Activated CD4-positive, alpha-beta T cell treated with anti-CD3 and anti-CD28 coated beads, Interleukin-2, amount 10 ng/mL, durations not matched to agents 7 days and 5 days (primary cell): ENCODE data around the gene NARS2. TPM values are rescaled to one million over a fixed set of nuclear protein-coding genes. Genes with fewer than 3 reads are reported as not detected.
"Not testable (repeated sequence)": the region's sequence is repeated elsewhere in the genome, so short reads cannot be mapped to it uniquely, and the experiment has no call there.

Experiments
- CTCF ChIA-PET: fragments of 350-600 bp; sonication (Branson Sonifier 250); formaldehyde crosslinking; loops from one replicate; lab custom pipeline; 2021; ENCODE audit warnings: antibody characterized with exemption; lab: Charles Lee
- POLR2A ChIA-PET: fragments of 350-600 bp; sonication (Branson Sonifier 250); formaldehyde crosslinking; loops from one replicate; lab custom pipeline; 2021; ENCODE audit warnings: antibody characterized with exemption; lab: Charles Lee
- DNase-seq: peaks from one replicate; pipeline ENCODE4 v3.0.0-alpha.2; 2020
- H3K27ac Mint-ChIP-seq: one replicate; pipeline ENCODE4 v1.8.0; 2021; ENCODE audit warnings: mild to moderate bottlenecking, moderate library complexity, mixed read lengths
- H3K27me3 Mint-ChIP-seq: one replicate; pipeline ENCODE4 v1.8.0; 2021; ENCODE audit warnings: mixed read lengths
- H3K36me3 Mint-ChIP-seq: one replicate; pipeline ENCODE4 v1.8.0; 2021; ENCODE audit warnings: low read depth, mixed read lengths
- H3K4me1 Mint-ChIP-seq: one replicate; pipeline ENCODE4 v1.8.0; 2021; ENCODE audit warnings: mixed read lengths
- H3K4me3 Mint-ChIP-seq: one replicate; pipeline ENCODE4 v1.8.0; 2021; ENCODE audit warnings: mild to moderate bottlenecking, moderate library complexity, mixed read lengths
- H3K9me3 Mint-ChIP-seq: one replicate; pipeline ENCODE4 v1.8.0; 2021; ENCODE audit warnings: mixed read lengths
- total RNA-seq, 2 experiments: library from RNA; stranded (reverse); gene quantifications; one replicate each; pipeline ENCODE4 v1.2.3, GENCODE V29; 2021

The NARS2 gene
- total RNA-seq, 2 experiments from 2014 or later = 13.2 to 14.3 TPM

DNA sequence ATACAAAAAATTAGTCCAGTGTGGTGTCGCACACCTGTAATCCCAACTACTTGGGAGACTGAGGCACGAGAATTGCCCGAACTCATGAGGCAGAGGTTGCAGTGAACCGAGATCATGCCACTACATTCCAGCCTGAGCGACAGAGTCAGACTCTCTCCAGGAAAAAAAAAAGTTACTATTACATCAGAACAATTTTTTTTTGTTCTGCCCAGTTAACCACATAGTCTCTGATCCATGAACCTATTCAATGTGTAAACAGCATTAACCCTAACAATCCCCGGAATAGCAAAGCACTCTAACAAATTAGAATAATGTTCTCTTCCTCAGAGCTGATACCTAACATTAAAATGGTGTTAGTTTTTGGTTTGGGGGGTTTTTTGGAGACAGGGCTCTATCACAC, 4.6 kb downstream of the NARS2 start:
- Mint-ChIP-seq H3K9me3 (no peaks in the 10 kb centered on the region), H3K27ac (no peak overlapping the region), H3K4me1 (peaks cover 41% of the 10 kb centered on the region), H3K36me3 (peaks cover 28% of the 10 kb centered on the region), H3K4me3 (no peak overlapping the region), H3K27me3 (no peaks in the 10 kb centered on the region)
- ChIA-PET POLR2A (no interaction called here), CTCF (no interaction called here)
- no peak for DNase-seq

DNA sequence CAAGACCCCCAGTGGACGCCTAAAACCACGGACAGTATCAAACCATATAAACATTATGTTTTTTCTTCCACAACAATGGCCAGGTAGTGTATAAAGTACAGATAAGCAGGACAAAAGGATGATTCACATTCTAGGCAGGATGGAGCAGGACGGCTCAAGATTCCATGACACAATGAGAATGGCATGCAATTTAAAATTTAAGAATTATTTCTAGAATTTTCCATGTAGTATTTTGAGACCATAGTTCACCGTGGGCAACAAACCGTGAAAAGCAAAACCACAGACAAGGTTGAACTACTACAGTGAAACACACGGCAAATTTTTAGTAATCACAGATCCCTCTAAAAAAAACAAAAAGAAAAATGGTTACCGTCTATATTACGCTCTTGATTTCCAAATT, 7.5 kb downstream of the NARS2 start:
- Mint-ChIP-seq H3K36me3 (peaks cover 30% of the 10 kb centered on the region), H3K27ac (no peak overlapping the region), H3K4me3 (no peak overlapping the region), H3K9me3 (no peaks in the 10 kb centered on the region), H3K4me1 (peaks cover 38% of the 10 kb centered on the region), H3K27me3 (no peaks in the 10 kb centered on the region)
- ChIA-PET CTCF (interaction anchor here (0.8 to 1.6 kb wide), 2 partner anchors 94 to 150 kb away, joined by 3 to 8 read pairs; partner anchors contain the start of gene GAB2), POLR2A (no interaction called here)
- no peak for DNase-seq

DNA sequence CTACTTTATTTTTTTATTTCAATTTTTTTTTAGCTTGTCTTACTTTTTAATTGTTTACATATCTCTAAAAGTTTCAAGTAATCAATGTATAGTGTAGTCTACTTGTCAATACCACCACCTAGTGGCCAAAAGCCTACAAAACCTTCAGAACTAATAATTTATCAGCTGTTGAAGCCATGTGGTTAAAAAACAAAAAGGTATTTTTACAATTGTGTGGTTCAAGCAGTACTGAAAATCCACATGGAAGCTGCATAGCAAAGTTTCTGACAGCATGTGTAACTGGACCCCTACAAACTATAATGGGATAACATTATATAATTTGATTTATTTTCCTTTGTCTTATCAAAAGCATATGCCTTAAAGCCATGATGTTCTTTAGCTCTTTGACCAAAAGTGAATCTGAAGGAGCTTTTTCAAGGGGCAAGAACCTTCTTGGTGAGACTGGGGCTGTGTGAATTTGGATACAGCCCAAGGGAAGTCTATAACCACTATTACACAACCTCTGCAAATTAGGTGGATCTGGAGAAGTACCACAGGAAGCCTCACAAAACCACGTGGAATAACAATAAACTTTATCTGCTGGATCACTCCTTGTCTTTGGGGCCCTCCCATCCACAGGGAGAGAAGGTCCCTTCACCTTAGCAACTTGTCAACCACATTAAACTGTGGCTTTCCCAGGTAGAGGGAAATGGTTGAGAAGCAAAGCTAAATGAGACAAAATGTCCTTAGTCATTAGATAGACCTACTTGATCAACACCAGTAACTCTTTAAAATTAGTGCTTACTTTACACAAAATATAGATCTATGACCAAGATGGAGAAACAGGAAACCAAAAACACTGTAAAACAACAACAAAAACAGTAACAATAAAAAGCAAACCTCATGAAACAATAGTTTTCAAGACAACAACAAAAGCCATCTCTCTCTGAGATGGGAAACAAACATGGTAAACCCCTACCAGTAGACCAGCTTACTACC, 9.9 kb downstream of the NARS2 start:
- peaks cover 49% of the 10 kb centered on the region for H3K4me1 Mint-ChIP-seq
- H3K36me3 Mint-ChIP-seq = peaks cover 21% of the 10 kb centered on the region
- peak; percentile 78 for DNase-seq
- ChIA-PET CTCF (interaction anchor here (0.6 to 3.5 kb wide), 52 partner anchors 8 to 1094 kb away, joined by 3 to 23 read pairs (median 4); partner anchors contain the start of genes ALG8, GAB2, INTS4 and KCTD21), POLR2A (interaction anchor here (0.6 to 0.9 kb wide), 3 partner anchors 140 to 337 kb away, joined by 3 to 4 read pairs (median 4); no protein-coding TSS in a partner anchor)
- no peaks in the 10 kb centered on the region for H3K9me3 Mint-ChIP-seq
- no peak overlapping the region for H3K4me3 Mint-ChIP-seq
- no peaks in the 10 kb centered on the region for H3K27me3 Mint-ChIP-seq
- H3K27ac Mint-ChIP-seq = peak overlapping the region; percentile 79

DNA sequence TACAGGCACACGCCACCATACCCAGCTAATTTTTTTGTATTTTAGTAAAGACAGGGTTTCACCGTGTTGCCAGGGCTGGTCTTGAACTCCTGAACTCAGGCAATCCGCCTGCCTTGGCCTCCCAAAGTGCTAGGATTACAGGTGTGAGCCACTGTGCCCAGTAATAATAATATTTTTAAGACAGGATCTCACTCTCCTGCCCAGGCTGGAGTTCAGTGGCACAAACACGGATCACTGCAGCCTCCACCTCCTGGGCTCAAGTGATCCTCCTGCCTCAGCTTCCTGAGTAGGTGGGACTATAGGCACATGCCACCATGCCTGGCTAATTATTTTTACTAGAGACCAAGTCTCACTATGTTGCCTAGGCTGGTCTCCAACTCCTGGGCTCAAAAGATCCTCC, 10.6 kb downstream of the NARS2 start:
- Mint-ChIP-seq H3K4me1 (peaks cover 56% of the 10 kb centered on the region), H3K36me3 (peaks cover 26% of the 10 kb centered on the region), H3K27ac (peak overlapping the region; percentile 79)
- not testable (repeated sequence) for H3K27me3 Mint-ChIP-seq, H3K9me3 Mint-ChIP-seq, DNase-seq, H3K4me3 Mint-ChIP-seq
- ChIA-PET CTCF (interaction anchor here (0.6 to 3.5 kb wide), 42 partner anchors 9 to 1094 kb away, joined by 3 to 23 read pairs (median 4); partner anchors contain the start of genes ALG8, GAB2, INTS4 and KCTD21), POLR2A (interaction anchor here (0.6 to 0.9 kb wide), 2 partner anchors 153 to 337 kb away, joined by 3 to 4 read pairs; no protein-coding TSS in a partner anchor)

DNA sequence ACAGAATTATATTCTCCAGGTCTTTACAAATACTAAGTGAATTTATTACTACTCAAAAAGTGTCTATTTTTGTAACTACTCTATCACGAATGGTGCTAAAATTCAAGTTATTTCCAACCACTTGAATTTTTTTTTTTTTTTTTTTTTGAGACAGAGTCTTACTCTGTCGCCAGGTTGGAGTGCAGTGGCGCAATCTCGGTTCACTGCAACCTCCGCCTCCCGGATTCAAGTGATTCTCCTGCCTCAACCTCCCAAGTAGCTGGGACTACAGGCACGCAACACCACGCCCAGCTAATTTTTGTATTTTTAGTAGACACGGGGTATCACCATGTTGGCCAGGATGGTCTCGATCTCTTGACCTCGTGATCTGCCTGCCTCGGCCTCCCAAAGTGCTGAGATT, 11.6 kb downstream of the NARS2 start:
- POLR2A ChIA-PET, DNase-seq, H3K27me3 Mint-ChIP-seq, H3K9me3 Mint-ChIP-seq, H3K4me3 Mint-ChIP-seq: not testable (repeated sequence)
- CTCF ChIA-PET = interaction anchor here (2.2 to 3.5 kb wide), 3 partner anchors 12 to 147 kb away, joined by 8 to 23 read pairs (median 9); partner anchors contain the start of gene NARS2
- H3K36me3 Mint-ChIP-seq = peaks cover 27% of the 10 kb centered on the region
- peaks cover 56% of the 10 kb centered on the region for H3K4me1 Mint-ChIP-seq
- H3K27ac Mint-ChIP-seq = peak overlapping the region; percentile 87

DNA sequence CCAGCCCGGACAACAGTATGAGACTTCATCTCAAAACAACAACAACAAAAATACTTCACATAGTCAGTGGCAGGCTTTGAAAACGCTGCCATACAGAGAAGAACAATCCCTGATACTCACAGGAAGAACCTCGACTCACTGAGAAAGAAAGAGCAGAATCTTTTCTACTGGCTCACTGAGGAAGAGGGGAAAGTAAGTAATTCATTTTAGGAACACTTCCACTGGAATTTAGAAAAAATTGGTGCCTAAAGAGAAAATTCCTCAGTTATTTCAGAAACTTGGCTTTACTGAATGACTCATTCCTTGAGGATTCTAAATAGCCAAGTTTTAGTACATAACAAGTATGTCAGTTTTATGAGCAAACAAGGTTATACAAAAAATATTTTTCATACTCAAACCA, 12.3 kb downstream of the NARS2 start:
- ChIA-PET POLR2A (no interaction called here), CTCF (no interaction called here)
- Mint-ChIP-seq H3K27ac (peak overlapping the region; percentile 87), H3K36me3 (peaks cover 30% of the 10 kb centered on the region), H3K27me3 (no peaks in the 10 kb centered on the region), H3K4me3 (no peak overlapping the region), H3K4me1 (peaks cover 56% of the 10 kb centered on the region), H3K9me3 (no peaks in the 10 kb centered on the region)
- DNase-seq = no peak

DNA sequence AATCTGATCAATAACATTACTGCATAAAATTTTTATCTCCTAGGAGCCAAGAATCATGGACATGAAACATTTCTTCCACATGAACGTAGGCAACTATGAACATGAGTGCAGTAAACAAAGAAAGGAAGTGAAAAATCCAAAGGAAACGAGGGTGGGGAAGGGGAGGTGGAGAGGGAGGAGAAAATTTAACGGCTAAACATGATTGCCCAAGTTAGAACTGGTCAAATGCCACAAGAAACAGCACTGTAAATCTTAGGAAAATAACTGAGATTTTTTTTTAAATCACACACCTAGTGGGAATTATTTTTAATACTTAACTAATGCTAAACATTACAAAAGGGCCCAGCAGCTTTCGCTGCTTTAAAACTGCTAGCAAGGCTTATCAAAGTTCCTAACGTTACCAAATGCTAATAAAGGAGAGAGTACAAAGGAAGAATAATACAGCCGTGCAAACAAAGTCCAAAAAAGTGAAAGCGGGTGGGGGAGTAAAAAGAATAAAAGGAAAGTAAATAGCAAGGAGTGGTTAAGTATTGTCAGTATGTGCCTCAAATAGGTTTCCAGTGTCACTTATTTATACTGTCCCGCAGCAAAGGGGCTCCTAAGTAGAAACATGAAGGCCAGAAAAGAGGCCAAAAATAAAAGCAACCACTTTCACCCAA, 13.7 kb downstream of the NARS2 start:
- DNase-seq = no peak
- Mint-ChIP-seq H3K4me3 (peak overlapping the region; percentile 50), H3K4me1 (peaks cover 64% of the 10 kb centered on the region), H3K9me3 (peaks cover 3% of the 10 kb centered on the region), H3K27me3 (no peaks in the 10 kb centered on the region), H3K36me3 (peaks cover 40% of the 10 kb centered on the region), H3K27ac (peak overlapping the region; percentile 87)
- ChIA-PET CTCF (interaction anchor here (0.6 kb wide), 2 partner anchors 9 to 145 kb away, joined by 3 to 4 read pairs; no protein-coding TSS in a partner anchor), POLR2A (no interaction called here)

DNA sequence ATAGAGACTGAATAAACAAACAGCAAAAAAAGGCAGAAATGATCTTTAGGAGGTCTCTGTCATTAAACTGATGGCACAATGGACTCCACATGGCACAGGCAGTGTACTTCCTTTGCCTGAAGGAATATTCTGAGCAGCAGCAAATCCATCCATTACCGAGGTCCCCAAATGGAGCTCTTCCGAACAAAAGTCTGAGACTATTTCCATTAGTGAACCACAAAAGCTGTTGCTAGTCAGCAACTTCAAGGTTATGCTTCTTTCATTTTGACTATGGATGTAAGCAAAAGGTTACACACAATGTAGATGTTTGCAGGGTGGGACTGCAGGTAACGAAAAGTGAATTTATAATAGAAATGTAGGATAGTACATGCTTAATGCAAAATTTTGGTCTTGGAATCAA, 14.5 kb downstream of the NARS2 start:
- ChIA-PET POLR2A (no interaction called here), CTCF (interaction anchor here (0.6 kb wide), 3 partner anchors 8 to 529 kb away, joined by 3 to 4 read pairs (median 4); no protein-coding TSS in a partner anchor)
- Mint-ChIP-seq H3K36me3 (peaks cover 45% of the 10 kb centered on the region), H3K9me3 (peaks cover 3% of the 10 kb centered on the region), H3K4me1 (peaks cover 63% of the 10 kb centered on the region), H3K27ac (peak overlapping the region; percentile 87), H3K4me3 (peak overlapping the region; percentile 50), H3K27me3 (no peaks in the 10 kb centered on the region)
- DNase-seq = no peak

DNA sequence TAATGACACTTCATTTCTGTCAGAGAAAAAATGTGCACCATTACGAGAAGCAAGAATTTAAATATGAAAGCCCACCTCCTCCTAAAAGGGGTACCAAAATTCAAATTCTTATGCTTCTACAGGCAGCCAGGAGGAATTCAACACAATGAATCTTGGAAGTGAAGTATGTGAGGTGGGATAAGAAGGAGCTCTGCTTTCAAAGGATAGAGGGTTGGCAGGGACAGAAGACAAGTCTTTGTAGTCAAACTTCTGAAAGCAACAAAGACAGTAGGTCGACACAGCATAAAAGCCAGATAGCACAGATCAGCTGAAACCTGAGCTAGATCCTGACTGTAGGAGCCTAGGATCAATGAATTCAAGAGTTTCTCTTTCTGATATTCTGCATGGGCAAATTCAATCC, 17.4 kb downstream of the NARS2 start:
- Mint-ChIP-seq H3K36me3 (peaks cover 51% of the 10 kb centered on the region), H3K4me1 (peaks cover 46% of the 10 kb centered on the region), H3K9me3 (peaks cover 3% of the 10 kb centered on the region), H3K4me3 (no peak overlapping the region), H3K27ac (no peak overlapping the region), H3K27me3 (no peaks in the 10 kb centered on the region)
- POLR2A ChIA-PET = no interaction called here
- DNase-seq = no peak
- CTCF ChIA-PET = interaction anchor here (0.7 to 1.7 kb wide), 3 partner anchors 130 to 562 kb away, joined by 3 to 4 read pairs (median 4); no protein-coding TSS in a partner anchor

DNA sequence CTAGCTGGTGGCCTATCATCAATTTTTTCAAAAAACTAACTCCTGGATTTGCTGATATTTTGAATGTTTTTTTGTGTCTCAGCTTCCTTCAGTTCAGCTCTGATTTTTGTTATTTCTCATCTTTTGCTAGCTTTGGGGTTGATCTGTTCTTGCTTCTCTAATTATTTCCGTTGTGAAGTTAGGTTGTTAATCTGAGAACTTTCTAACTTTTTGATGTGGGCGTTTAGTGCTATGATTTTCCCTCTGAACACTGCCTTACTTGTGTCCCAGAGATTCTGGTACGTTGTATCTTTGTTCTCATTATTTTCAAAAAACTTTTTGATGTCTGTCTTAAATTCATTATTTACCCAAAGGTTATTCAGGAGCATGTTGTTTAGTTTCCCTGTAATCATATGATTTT, 19.1 kb downstream of the NARS2 start:
- POLR2A ChIA-PET = no interaction called here
- H3K9me3 Mint-ChIP-seq = peaks cover 3% of the 10 kb centered on the region
- H3K27ac Mint-ChIP-seq = no peak overlapping the region
- DNase-seq = no peak
- H3K4me3 Mint-ChIP-seq = no peak overlapping the region
- no peaks in the 10 kb centered on the region for H3K27me3 Mint-ChIP-seq
- H3K4me1 Mint-ChIP-seq = peaks cover 29% of the 10 kb centered on the region
- H3K36me3 Mint-ChIP-seq = peaks cover 59% of the 10 kb centered on the region
- CTCF ChIA-PET = interaction anchor here (1.2 kb wide), 1 partner anchor 78 kb away, joined by 3 read pairs; no protein-coding TSS in a partner anchor

DNA sequence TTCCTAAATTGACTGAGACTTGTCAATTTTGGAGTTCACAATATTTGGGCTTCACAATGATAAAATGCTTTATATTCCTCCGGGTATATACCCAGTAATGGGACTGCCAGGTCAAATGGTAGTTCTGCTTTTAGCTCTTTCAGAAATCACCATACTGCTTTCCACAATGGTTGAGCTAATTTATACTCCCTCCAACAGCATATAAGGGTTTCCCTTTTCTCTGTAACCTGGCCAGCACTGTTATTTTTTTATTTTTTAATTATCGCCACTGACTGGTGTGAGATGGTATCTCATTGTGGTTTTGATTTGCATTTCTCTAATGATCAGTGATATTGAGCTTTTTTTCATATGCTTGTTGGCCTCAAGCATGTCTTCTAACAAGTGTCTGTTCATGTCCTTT, 21.8 kb downstream of the NARS2 start:
- H3K4me1 Mint-ChIP-seq = peaks cover 19% of the 10 kb centered on the region
- H3K9me3 Mint-ChIP-seq = peaks cover 3% of the 10 kb centered on the region
- POLR2A ChIA-PET = no interaction called here
- H3K36me3 Mint-ChIP-seq = peaks cover 51% of the 10 kb centered on the region
- H3K27me3 Mint-ChIP-seq = no peaks in the 10 kb centered on the region
- no peak overlapping the region for H3K27ac Mint-ChIP-seq
- H3K4me3 Mint-ChIP-seq = no peak overlapping the region
- CTCF ChIA-PET = interaction anchor here (0.6 to 2.0 kb wide), 4 partner anchors 12 to 404 kb away, joined by 3 to 9 read pairs (median 4); no protein-coding TSS in a partner anchor
- no peak for DNase-seq

DNA sequence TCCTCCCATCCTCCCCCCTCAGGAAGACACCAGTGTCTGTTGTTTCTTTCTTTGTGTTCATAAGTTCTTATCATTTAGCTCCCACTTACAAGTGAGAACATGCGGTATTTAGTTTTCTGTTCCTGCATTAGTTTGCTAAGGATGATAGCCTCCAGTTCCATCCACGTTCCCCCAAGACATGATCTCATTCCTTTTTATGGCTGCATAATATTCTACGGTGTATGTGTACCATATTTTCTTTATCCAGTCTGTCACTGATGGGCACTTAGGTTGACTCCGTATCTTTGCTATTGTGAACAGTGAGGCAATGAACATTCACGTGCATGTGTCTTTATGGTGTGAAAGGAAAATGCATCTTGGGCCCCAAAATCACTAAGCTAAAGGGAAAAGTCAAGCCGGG, 22.5 kb downstream of the NARS2 start:
- CTCF ChIA-PET = interaction anchor here (0.8 to 1.0 kb wide), 2 partner anchors 8 to 12 kb away, joined by 4 read pairs; no protein-coding TSS in a partner anchor
- H3K4me3 Mint-ChIP-seq, H3K27ac Mint-ChIP-seq, H3K9me3 Mint-ChIP-seq, DNase-seq, H3K27me3 Mint-ChIP-seq, POLR2A ChIA-PET: not testable (repeated sequence)
- Mint-ChIP-seq H3K36me3 (peaks cover 47% of the 10 kb centered on the region), H3K4me1 (peaks cover 17% of the 10 kb centered on the region)
